Measurements from ENCODE around the gene MIPOL1. TPM values are rescaled to one million over a fixed set of nuclear protein-coding genes. Genes with fewer than 3 reads are reported as not detected.
A peak's percentile ranks its signal among the peaks of the same experiment; 100 is the strongest.

Gene MIPOL1
- total and polyA plus RNA-seq, 2 of the 13 experiments (the other 11 are each of a cell fraction or from before 2014, with no cell fraction given): 8.6 to 34.2 TPM

DNA sequence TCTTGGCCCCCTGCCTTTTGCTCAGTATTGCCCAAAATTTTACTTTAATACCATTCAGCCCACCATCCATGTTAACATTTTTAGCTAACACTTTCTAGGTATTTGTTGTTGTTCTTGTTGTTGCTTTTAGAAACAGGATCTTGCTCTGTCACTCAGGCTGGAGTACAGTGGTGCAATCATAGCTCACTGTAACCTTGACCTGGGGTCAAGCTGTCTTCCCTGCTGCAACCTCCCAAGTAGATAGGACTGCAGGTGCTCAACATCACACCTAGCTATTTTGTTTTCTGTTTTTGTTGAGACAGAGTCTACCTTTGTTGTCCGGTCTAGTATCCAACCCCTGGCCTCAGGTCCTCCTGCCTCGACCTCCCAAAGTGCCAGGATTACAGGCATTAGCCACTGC is 4.0 kb downstream of the MIPOL1 start (continued):
- TF ChIP-seq RARA (CRISPR knock-in tag; IDR thresholded peaks at IDR 0.05) (peak; percentile 97), BCL6 (CRISPR knock-in tag; IDR thresholded peaks at IDR 0.05) (peak; percentile 98), GABPB1 (CRISPR knock-in tag; IDR thresholded peaks at IDR 0.05) (no peak), NKX3-1 (CRISPR knock-in tag; IDR thresholded peaks at IDR 0.05) (no peak), TMF1 (CRISPR knock-in tag; IDR thresholded peaks at IDR 0.05; ENCODE audit: low read depth) (no peak), JUNB (CRISPR knock-in tag; IDR thresholded peaks at IDR 0.05; ENCODE audit: borderline replicate concordance) (no peak), ZKSCAN8 (CRISPR knock-in tag; IDR thresholded peaks at IDR 0.05; ENCODE audit: borderline replicate concordance) (no peak), ZNF234 (CRISPR knock-in tag; conservative IDR thresholded peaks at IDR 0.05) (no peak), HNF4A (CRISPR knock-in tag; IDR thresholded peaks at IDR 0.05) (peak; percentile 46; the same call in 1 of the 2 replicates), ZNF3 (CRISPR knock-in tag; IDR thresholded peaks at IDR 0.05) (no peak), ZNF430 (CRISPR knock-in tag; IDR thresholded peaks at IDR 0.05) (no peak), HNRNPL (IDR thresholded peaks at IDR 0.05; ENCODE audit: low read depth, low read length) (no peak), ZSCAN30 (CRISPR knock-in tag; IDR thresholded peaks at IDR 0.05) (no peak), TRIM24 (CRISPR knock-in tag; IDR thresholded peaks at IDR 0.05) (no peak), ZNF296 (CRISPR knock-in tag; conservative IDR thresholded peaks at IDR 0.05) (no peak), CCDC6 (CRISPR knock-in tag; IDR thresholded peaks at IDR 0.05) (no peak), ZKSCAN1 (IDR thresholded peaks at IDR 0.05; ENCODE audit: low read length) (no peak), ZNF720 (CRISPR knock-in tag; IDR thresholded peaks at IDR 0.05) (no peak), ZNF253 (CRISPR knock-in tag; IDR thresholded peaks at IDR 0.05; ENCODE audit: borderline replicate concordance) (no peak), ZNF282 (IDR thresholded peaks at IDR 0.05; ENCODE audit: partially characterized antibody) (no peak), ZNF558 (CRISPR knock-in tag; IDR thresholded peaks at IDR 0.05; ENCODE audit: borderline replicate concordance) (no peak), SMYD3 (CRISPR knock-in tag; IDR thresholded peaks at IDR 0.05) (no peak)
- TF ChIP-seq, protein P1, sequence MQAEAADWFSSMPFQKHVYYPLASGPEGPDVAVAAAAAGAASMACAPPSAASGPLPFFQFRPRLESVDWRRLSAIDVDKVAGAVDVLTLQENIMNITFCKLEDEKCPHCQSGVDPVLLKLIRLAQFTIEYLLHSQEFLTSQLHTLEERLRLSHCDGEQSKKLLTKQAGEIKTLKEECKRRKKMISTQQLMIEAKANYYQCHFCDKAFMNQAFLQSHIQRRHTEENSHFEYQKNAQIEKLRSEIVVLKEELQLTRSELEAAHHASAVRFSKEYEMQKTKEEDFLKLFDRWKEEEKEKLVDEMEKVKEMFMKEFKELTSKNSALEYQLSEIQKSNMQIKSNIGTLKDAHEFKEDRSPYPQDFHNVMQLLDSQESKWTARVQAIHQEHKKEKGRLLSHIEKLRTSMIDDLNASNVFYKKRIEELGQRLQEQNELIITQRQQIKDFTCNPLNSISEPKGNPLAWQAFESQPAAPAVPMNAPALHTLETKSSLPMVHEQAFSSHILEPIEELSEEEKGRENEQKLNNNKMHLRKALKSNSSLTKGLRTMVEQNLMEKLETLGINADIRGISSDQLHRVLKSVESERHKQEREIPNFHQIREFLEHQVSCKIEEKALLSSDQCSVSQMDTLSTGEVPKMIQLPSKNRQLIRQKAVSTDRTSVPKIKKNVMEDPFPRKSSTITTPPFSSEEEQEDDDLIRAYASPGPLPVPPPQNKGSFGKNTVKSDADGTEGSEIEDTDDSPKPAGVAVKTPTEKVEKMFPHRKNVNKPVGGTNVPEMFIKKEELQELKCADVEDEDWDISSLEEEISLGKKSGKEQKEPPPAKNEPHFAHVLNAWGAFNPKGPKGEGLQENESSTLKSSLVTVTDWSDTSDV (CRISPR knock-in tag; IDR thresholded peaks at IDR 0.05): no peak
- TF ChIP-seq, protein P2, sequence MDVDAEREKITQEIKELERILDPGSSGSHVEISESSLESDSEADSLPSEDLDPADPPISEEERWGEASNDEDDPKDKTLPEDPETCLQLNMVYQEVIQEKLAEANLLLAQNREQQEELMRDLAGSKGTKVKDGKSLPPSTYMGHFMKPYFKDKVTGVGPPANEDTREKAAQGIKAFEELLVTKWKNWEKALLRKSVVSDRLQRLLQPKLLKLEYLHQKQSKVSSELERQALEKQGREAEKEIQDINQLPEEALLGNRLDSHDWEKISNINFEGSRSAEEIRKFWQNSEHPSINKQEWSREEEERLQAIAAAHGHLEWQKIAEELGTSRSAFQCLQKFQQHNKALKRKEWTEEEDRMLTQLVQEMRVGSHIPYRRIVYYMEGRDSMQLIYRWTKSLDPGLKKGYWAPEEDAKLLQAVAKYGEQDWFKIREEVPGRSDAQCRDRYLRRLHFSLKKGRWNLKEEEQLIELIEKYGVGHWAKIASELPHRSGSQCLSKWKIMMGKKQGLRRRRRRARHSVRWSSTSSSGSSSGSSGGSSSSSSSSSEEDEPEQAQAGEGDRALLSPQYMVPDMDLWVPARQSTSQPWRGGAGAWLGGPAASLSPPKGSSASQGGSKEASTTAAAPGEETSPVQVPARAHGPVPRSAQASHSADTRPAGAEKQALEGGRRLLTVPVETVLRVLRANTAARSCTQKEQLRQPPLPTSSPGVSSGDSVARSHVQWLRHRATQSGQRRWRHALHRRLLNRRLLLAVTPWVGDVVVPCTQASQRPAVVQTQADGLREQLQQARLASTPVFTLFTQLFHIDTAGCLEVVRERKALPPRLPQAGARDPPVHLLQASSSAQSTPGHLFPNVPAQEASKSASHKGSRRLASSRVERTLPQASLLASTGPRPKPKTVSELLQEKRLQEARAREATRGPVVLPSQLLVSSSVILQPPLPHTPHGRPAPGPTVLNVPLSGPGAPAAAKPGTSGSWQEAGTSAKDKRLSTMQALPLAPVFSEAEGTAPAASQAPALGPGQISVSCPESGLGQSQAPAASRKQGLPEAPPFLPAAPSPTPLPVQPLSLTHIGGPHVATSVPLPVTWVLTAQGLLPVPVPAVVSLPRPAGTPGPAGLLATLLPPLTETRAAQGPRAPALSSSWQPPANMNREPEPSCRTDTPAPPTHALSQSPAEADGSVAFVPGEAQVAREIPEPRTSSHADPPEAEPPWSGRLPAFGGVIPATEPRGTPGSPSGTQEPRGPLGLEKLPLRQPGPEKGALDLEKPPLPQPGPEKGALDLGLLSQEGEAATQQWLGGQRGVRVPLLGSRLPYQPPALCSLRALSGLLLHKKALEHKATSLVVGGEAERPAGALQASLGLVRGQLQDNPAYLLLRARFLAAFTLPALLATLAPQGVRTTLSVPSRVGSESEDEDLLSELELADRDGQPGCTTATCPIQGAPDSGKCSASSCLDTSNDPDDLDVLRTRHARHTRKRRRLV (CRISPR knock-in tag; IDR thresholded peaks at IDR 0.05): no peak
- TF ChIP-seq, protein P3, sequence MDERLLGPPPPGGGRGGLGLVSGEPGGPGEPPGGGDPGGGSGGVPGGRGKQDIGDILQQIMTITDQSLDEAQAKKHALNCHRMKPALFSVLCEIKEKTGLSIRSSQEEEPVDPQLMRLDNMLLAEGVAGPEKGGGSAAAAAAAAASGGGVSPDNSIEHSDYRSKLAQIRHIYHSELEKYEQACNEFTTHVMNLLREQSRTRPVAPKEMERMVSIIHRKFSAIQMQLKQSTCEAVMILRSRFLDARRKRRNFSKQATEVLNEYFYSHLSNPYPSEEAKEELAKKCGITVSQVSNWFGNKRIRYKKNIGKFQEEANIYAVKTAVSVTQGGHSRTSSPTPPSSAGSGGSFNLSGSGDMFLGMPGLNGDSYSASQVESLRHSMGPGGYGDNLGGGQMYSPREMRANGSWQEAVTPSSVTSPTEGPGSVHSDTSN (CRISPR knock-in tag; IDR thresholded peaks at IDR 0.05): peak; percentile 62; the same call in 1 of the 2 replicates
